Stimulated activated memory B cell treated with anti-CD40 and anti-IgM and Interleukin-4, amounts not matched to agents 10 μg/mL and 1 μg/mL and 100 μg/mL, for 72 hours (primary cell): ENCODE data around the gene MTA1.

Source experiments
- ATAC-seq: fragments of 150-1000 bp; cut with Tn5 transposase; 2 replicates; pipeline ENCODE4 v1.10.0; 2021
- H3K27ac Mint-ChIP-seq: one replicate; pipeline ENCODE4 v1.8.0; 2022; ENCODE audit warnings: mild to moderate bottlenecking, mixed read lengths
- H3K27me3 Mint-ChIP-seq: one replicate; pipeline ENCODE4 v1.8.0; 2022; ENCODE audit warnings: mixed read lengths
- H3K36me3 Mint-ChIP-seq: one replicate; pipeline ENCODE4 v1.8.0; 2022; ENCODE audit warnings: mixed read lengths
- H3K4me1 Mint-ChIP-seq: one replicate; pipeline ENCODE4 v1.8.0; 2022; ENCODE audit warnings: mixed read lengths
- H3K4me3 Mint-ChIP-seq: one replicate; pipeline ENCODE4 v1.8.0; 2022; ENCODE audit warnings: mild to moderate bottlenecking, moderate library complexity, mixed read lengths
- H3K9me3 Mint-ChIP-seq: one replicate; pipeline ENCODE4 v1.8.0; 2022; ENCODE audit warnings: mixed read lengths

Gene MTA1

GRCh38 chr14:105491366-105491973 is 71.8 kb downstream of the MTA1 start:
- peaks cover 14% of the 10 kb centered on the region for H3K36me3 Mint-ChIP-seq
- H3K4me3 Mint-ChIP-seq = peak overlapping the region; percentile 85
- peak; percentile 3 for ATAC-seq

GRCh38 chr14:105492031-105492970 is 72.7 kb downstream of the MTA1 start:
- H3K36me3 Mint-ChIP-seq = peaks cover 14% of the 10 kb centered on the region
- H3K4me1 Mint-ChIP-seq = peaks cover 26% of the 10 kb centered on the region
- peak overlapping the region; percentile 75 for H3K27ac Mint-ChIP-seq
- no peaks in the 10 kb centered on the region for H3K9me3 Mint-ChIP-seq
- peak overlapping the region; percentile 85 for H3K4me3 Mint-ChIP-seq
- no peaks in the 10 kb centered on the region for H3K27me3 Mint-ChIP-seq
- ATAC-seq = no peak

More at GRCh38 chr14:105491366-105491973, 71.8 kb downstream of the MTA1 start:
- H3K9me3 Mint-ChIP-seq = no peaks in the 10 kb centered on the region
- H3K4me1 Mint-ChIP-seq = peaks cover 31% of the 10 kb centered on the region
- H3K27me3 Mint-ChIP-seq = no peaks in the 10 kb centered on the region
- peak overlapping the region; percentile 75 for H3K27ac Mint-ChIP-seq

- peaks cover 16% of the 10 kb centered on the region for H3K36me3 Mint-ChIP-seq
- H3K4me3 Mint-ChIP-seq = peak overlapping the region; percentile 18
- H3K27ac Mint-ChIP-seq = no peak overlapping the region
- peaks cover 25% of the 10 kb centered on the region for H3K4me1 Mint-ChIP-seq
- H3K9me3 Mint-ChIP-seq = no peaks in the 10 kb centered on the region
- H3K27me3 Mint-ChIP-seq = no peaks in the 10 kb centered on the region
- ATAC-seq = no peak
Measured at GRCh38 chr14:105492971-105493871, 73.6 kb downstream of the MTA1 start.

- Mint-ChIP-seq H3K27me3 (no peaks in the 10 kb centered on the region), H3K9me3 (no peaks in the 10 kb centered on the region), H3K4me3 (peak overlapping the region; percentile 18), H3K4me1 (peaks cover 17% of the 10 kb centered on the region), H3K36me3 (peaks cover 16% of the 10 kb centered on the region), H3K27ac (no peak overlapping the region)
- no peak for ATAC-seq
Measured at GRCh38 chr14:105493921-105494605, 74.4 kb downstream of the MTA1 start.

- H3K27me3 Mint-ChIP-seq = no peaks in the 10 kb centered on the region
- H3K4me3 Mint-ChIP-seq = no peak overlapping the region
- H3K9me3 Mint-ChIP-seq = no peaks in the 10 kb centered on the region
- peaks cover 12% of the 10 kb centered on the region for H3K4me1 Mint-ChIP-seq
- ATAC-seq = no peak
- peaks cover 11% of the 10 kb centered on the region for H3K36me3 Mint-ChIP-seq
- H3K27ac Mint-ChIP-seq = no peak overlapping the region
Measured at GRCh38 chr14:105494606-105494929, 74.9 kb downstream of the MTA1 start.

- no peak for ATAC-seq
- Mint-ChIP-seq H3K36me3 (peaks cover 10% of the 10 kb centered on the region), H3K4me1 (peaks cover 8% of the 10 kb centered on the region), H3K4me3 (no peak overlapping the region), H3K9me3 (no peaks in the 10 kb centered on the region), H3K27me3 (no peaks in the 10 kb centered on the region), H3K27ac (no peak overlapping the region)
Measured at GRCh38 chr14:105495101-105495989, 75.7 kb downstream of the MTA1 start.

- Mint-ChIP-seq H3K9me3 (no peaks in the 10 kb centered on the region), H3K4me3 (no peak overlapping the region), H3K36me3 (peaks cover 10% of the 10 kb centered on the region), H3K27ac (no peak overlapping the region), H3K4me1 (peaks cover 8% of the 10 kb centered on the region), H3K27me3 (no peaks in the 10 kb centered on the region)
- ATAC-seq = no peak
Measured at GRCh38 chr14:105495990-105496830, 76.6 kb downstream of the MTA1 start.

GRCh38 chr14:105496831-105497591 is 77.4 kb downstream of the MTA1 start:
- Mint-ChIP-seq H3K4me3 (no peak overlapping the region), H3K9me3 (no peaks in the 10 kb centered on the region), H3K27me3 (no peaks in the 10 kb centered on the region), H3K4me1 (peaks cover 2% of the 10 kb centered on the region), H3K27ac (no peak overlapping the region), H3K36me3 (peaks cover 10% of the 10 kb centered on the region)
- no peak for ATAC-seq

GRCh38 chr14:105497671-105498429 is 78.2 kb downstream of the MTA1 start:
- Mint-ChIP-seq H3K36me3 (peaks cover 10% of the 10 kb centered on the region), H3K9me3 (no peaks in the 10 kb centered on the region), H3K27me3 (peaks cover 6% of the 10 kb centered on the region), H3K27ac (no peak overlapping the region), H3K4me3 (no peak overlapping the region), H3K4me1 (no peaks in the 10 kb centered on the region)
- no peak for ATAC-seq

GRCh38 chr14:105498430-105499255 is 79.0 kb downstream of the MTA1 start:
- peaks cover 10% of the 10 kb centered on the region for H3K36me3 Mint-ChIP-seq
- H3K27ac Mint-ChIP-seq = no peak overlapping the region
- no peak overlapping the region for H3K4me3 Mint-ChIP-seq
- H3K4me1 Mint-ChIP-seq = no peaks in the 10 kb centered on the region
- H3K27me3 Mint-ChIP-seq = peaks cover 14% of the 10 kb centered on the region
- ATAC-seq = no peak
- no peaks in the 10 kb centered on the region for H3K9me3 Mint-ChIP-seq

- no peaks in the 10 kb centered on the region for H3K9me3 Mint-ChIP-seq
- no peak for ATAC-seq
- H3K4me3 Mint-ChIP-seq = no peak overlapping the region
- H3K4me1 Mint-ChIP-seq = no peaks in the 10 kb centered on the region
- peaks cover 21% of the 10 kb centered on the region for H3K27me3 Mint-ChIP-seq
- H3K36me3 Mint-ChIP-seq = peaks cover 10% of the 10 kb centered on the region
- no peak overlapping the region for H3K27ac Mint-ChIP-seq
Measured at GRCh38 chr14:105499256-105500035, 79.8 kb downstream of the MTA1 start.
